ENCODE measurements around the gene TBRG4. TPM values are rescaled to one million over a fixed set of nuclear protein-coding genes. Genes with fewer than 3 reads are reported as not detected.
A peak's percentile ranks its signal among the peaks of the same experiment; 100 is the strongest.

Gene TBRG4
- total and polyA plus RNA-seq, 2 donors from 2014 or later, result 45.7 to 67.8 TPM

- intact Hi-C loops (cut with DNase I), result no loop called here
These were observed 47.3 kb downstream of the TBRG4 start for GRCh38 chr7:45064047-45064725.

GRCh38 chr7:45061806-45062425 lies 49.6 kb downstream of the TBRG4 start:
- Histone ChIP-seq H3K36me3 (ENCODE audit: control insufficient read depth in 2 of 3, insufficient read depth in 3 of 3, low read length in 3 of 3) (peaks cover 0 to 15% (median 0%) of the 10 kb centered on the region in 3 donors), H3K27me3 (ENCODE audit: control insufficient read depth, insufficient read depth, low read length) (no peaks in the 10 kb centered on the region), H3K4me3 (ENCODE audit: low read length in 3 of 3) (no peak overlapping the region), H3K27ac (ENCODE audit: low read depth in 2 of 2, low read length in 2 of 2) (no peak overlapping the region), H3K4me1 (ENCODE audit: control insufficient read depth in 2 of 3, insufficient read depth in 2 of 3, low read depth in 1 of 3, low read length in 3 of 3) (no peaks in the 10 kb centered on the region), H3K9me3 (ENCODE audit: control insufficient read depth in 2 of 3, insufficient read depth in 1 of 3, low read length in 3 of 3) (no peaks in the 10 kb centered on the region), H3K9ac (ENCODE audit: low read length in 3 of 3) (no peak overlapping the region)
- no peak for TF ChIP-seq CTCF (IDR thresholded peaks at IDR 0.05; ENCODE audit: borderline replicate concordance, extremely low read depth, insufficient read depth)
- no peak for FAIRE-seq
- intact Hi-C loops (cut with DNase I), result no loop called here
- DNase-seq, result no peak

More at GRCh38 chr7:45064047-45064725, 47.3 kb downstream of the TBRG4 start:
- peak in 1 of 5 donors; percentile 52 for DNase-seq
- H3K27me3 ChIP-seq (ENCODE audit: control insufficient read depth, insufficient read depth, low read length), result no peaks in the 10 kb centered on the region
- FAIRE-seq, result no peak
- H3K36me3 ChIP-seq (ENCODE audit: control insufficient read depth in 2 of 3, insufficient read depth in 3 of 3, low read length in 3 of 3), result peaks cover 0 to 17% (median 7%) of the 10 kb centered on the region in 3 donors
- H3K9me3 ChIP-seq (ENCODE audit: control insufficient read depth in 2 of 3, insufficient read depth in 1 of 3, low read length in 3 of 3), result no peaks in the 10 kb centered on the region
- no peaks in the 10 kb centered on the region for H3K4me1 ChIP-seq (ENCODE audit: control insufficient read depth in 2 of 3, insufficient read depth in 2 of 3, low read depth in 1 of 3, low read length in 3 of 3)
- H3K4me3 ChIP-seq (ENCODE audit: low read length in 3 of 3), result no peak overlapping the region
- TF ChIP-seq CTCF (IDR thresholded peaks at IDR 0.05; ENCODE audit: borderline replicate concordance, extremely low read depth, insufficient read depth), result no peak
- H3K27ac ChIP-seq (ENCODE audit: low read depth in 2 of 2, low read length in 2 of 2), result no peak overlapping the region
- H3K9ac ChIP-seq (ENCODE audit: low read length in 3 of 3), result no peak overlapping the region

- peaks cover 0 to 15% (median 0%) of the 10 kb centered on the region in 3 donors for H3K36me3 ChIP-seq (ENCODE audit: control insufficient read depth in 2 of 3, insufficient read depth in 3 of 3, low read length in 3 of 3)
- DNase-seq, result peak in 1 of 5 donors; percentile 30
- no peaks in the 10 kb centered on the region for H3K9me3 ChIP-seq (ENCODE audit: control insufficient read depth in 2 of 3, insufficient read depth in 1 of 3, low read length in 3 of 3)
- no peak overlapping the region for H3K4me3 ChIP-seq (ENCODE audit: low read length in 3 of 3)
- no peak overlapping the region for H3K27ac ChIP-seq (ENCODE audit: low read depth in 2 of 2, low read length in 2 of 2)
- H3K27me3 ChIP-seq (ENCODE audit: control insufficient read depth, insufficient read depth, low read length), result no peaks in the 10 kb centered on the region
- intact Hi-C loops (cut with DNase I), result no loop called here
- no peak for FAIRE-seq
- H3K4me1 ChIP-seq (ENCODE audit: control insufficient read depth in 2 of 3, insufficient read depth in 2 of 3, low read depth in 1 of 3, low read length in 3 of 3), result no peaks in the 10 kb centered on the region
- H3K9ac ChIP-seq (ENCODE audit: low read length in 3 of 3), result no peak overlapping the region
- no peak for TF ChIP-seq CTCF (IDR thresholded peaks at IDR 0.05; ENCODE audit: borderline replicate concordance, extremely low read depth, insufficient read depth)
These were observed 50.1 kb downstream of the TBRG4 start for GRCh38 chr7:45061352-45061751.
